HG03469 (cell line): ENCODE measurements around the gene CDC5L.

ENCODE experiments used
- ATAC-seq: cut with Tn5 transposase; IDR thresholded peaks from one replicate; pipeline ENCODE4 v1.9.1; 2021; ENCODE audit warnings: mild to moderate bottlenecking, moderate library complexity, moderate number of reproducible peaks; ENCODE audit not compliant: unreplicated experiment

The CDC5L gene

GRCh38 chr6:44472250-44472945 lies 84.9 kb downstream of the CDC5L start:
- no peak for ATAC-seq

GRCh38 chr6:44473393-44474189 lies 86.1 kb downstream of the CDC5L start:
- no peak for ATAC-seq

GRCh38 chr6:44474190-44474631 lies 86.7 kb downstream of the CDC5L start:
- no peak for ATAC-seq

GRCh38 chr6:44474643-44475042 lies 87.1 kb downstream of the CDC5L start:
- no peak for ATAC-seq

GRCh38 chr6:44475417-44475778 lies 87.9 kb downstream of the CDC5L start:
- no peak for ATAC-seq

GRCh38 chr6:44475779-44476434 lies 88.4 kb downstream of the CDC5L start:
- no peak for ATAC-seq

- no peak for ATAC-seq
Observed at GRCh38 chr6:44476849-44477248, 89.3 kb downstream of the CDC5L start.

GRCh38 chr6:44477293-44477894 lies 89.9 kb downstream of the CDC5L start:
- ATAC-seq, result no peak

- no peak for ATAC-seq
Observed at GRCh38 chr6:44478158-44478557, 90.7 kb downstream of the CDC5L start.

- no peak for ATAC-seq
Observed at GRCh38 chr6:44478591-44479254, 91.2 kb downstream of the CDC5L start.

- ATAC-seq, result no peak
Observed at GRCh38 chr6:44480097-44480541, 92.6 kb downstream of the CDC5L start.

GRCh38 chr6:44481056-44481455 lies 93.5 kb downstream of the CDC5L start:
- no peak for ATAC-seq

- no peak for ATAC-seq
Observed at GRCh38 chr6:44481760-44482159, 94.3 kb downstream of the CDC5L start.

- ATAC-seq, result no peak
Observed at GRCh38 chr6:44485601-44486401, 98.3 kb downstream of the CDC5L start.

- ATAC-seq, result no peak
Observed at GRCh38 chr6:44487002-44487401, 99.5 kb downstream of the CDC5L start.

- no peak for ATAC-seq
Observed at GRCh38 chr6:44487586-44487985, 100.1 kb downstream of the CDC5L start.

- ATAC-seq, result no peak
Observed at GRCh38 chr6:44489910-44490604, 102.6 kb downstream of the CDC5L start.

- ATAC-seq, result no peak
Observed at GRCh38 chr6:44493132-44493531, 105.6 kb downstream of the CDC5L start.

- ATAC-seq, result no peak
Observed at GRCh38 chr6:44493593-44493992, 106.1 kb downstream of the CDC5L start.
